Activated CD4-positive, alpha-beta T cell treated with anti-CD3 and anti-CD28 coated beads, Interleukin-2, Interleukin-6, amounts not matched to agents 100 ng/mL and 50 ng/mL, durations not matched to agents 16 hours and 8 hours (primary cell): Measurements from ENCODE around the gene TMEM245.
"Not testable (repeated sequence)": the region's sequence is repeated elsewhere in the genome, so short reads cannot be mapped to it uniquely, and the experiment has no call there.

Experiments
- DNase-seq: peaks from one replicate; pipeline ENCODE4 v3.0.0-alpha.2; 2020

Gene TMEM245

GRCh38 chr9:109132567-109133021, 12.8 kb upstream of the TMEM245 start:
- DNase-seq = no peak

DNA sequence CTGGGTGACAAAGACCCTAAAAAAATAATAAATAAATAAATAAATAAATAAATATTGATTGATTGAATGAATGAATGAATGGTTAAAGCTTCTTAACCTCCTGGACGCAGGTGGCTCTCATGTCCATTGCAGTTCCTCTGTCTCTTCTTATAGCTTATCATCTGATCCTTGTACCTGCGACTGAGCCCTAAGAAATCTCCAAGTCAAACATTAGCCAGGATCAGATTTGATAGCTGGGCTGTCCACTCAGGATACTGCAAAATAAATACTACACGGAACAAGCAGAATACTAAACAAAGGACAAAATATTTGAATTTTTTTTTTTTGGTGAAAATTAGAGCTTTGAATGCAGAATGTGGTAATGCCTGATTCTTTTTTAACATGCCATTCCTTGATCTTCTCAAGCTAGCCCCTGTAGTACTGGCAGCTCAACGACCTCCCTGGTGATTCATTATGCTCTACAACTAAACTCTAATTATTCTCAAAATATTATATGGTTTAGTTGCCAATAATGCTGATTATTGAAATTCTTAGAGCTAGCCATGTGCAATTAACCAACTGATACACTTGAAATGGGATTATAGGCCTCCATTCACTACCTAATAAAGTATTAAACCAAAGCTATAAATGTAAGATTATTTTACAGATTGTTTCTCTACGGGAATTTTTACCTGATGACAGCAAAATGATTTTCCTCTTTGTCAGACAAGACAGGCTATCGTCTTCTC, 9.9 kb upstream of the TMEM245 start:
- DNase-seq = no peak

- not testable (repeated sequence) for DNase-seq
Measured at GRCh38 chr9:109126671-109127070, 6.9 kb upstream of the TMEM245 start.

- no peak for DNase-seq
Measured at GRCh38 chr9:109124121-109124520, 4.4 kb upstream of the TMEM245 start.

- DNase-seq = no peak
Measured at GRCh38 chr9:109122726-109123621, 3.2 kb upstream of the TMEM245 start.

DNA sequence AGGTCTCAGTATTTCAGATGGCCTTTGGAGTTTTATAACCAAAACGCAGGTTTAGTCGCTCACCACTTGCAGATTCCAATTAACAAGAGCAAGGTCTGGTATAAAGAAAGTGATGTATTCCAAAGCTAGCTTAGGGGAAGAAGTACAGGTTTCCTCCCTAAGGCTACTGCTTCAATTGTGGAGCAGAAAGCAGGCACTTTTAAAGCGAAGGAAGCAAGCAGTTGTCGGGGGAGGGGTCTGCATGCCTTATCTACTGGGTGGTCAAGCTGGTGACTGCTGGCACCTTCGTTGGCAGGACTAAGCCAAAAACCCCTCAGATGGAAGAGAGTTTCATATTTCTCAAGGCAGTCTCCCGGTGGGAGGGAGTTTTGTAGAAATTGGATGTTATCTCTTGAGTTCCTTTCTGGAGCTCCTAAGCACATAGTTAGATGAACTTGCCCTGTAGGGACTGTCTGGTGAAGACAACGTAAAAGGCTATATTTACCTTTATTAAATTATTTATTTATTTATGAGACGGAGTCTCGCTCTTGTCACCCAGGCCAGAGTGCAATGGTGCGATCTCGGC, 1.6 kb upstream of the TMEM245 start:
- DNase-seq = no peak

GRCh38 chr9:109120204-109120789, 550 bp upstream of the TMEM245 start:
- no peak for DNase-seq

- peak; percentile 13 for DNase-seq
Measured at GRCh38 chr9:109118808-109119438, 824 bp downstream of the TMEM245 start.

- DNase-seq = peak; percentile 81
Measured at GRCh38 chr9:109117856-109118807, 1.6 kb downstream of the TMEM245 start.

- DNase-seq = no peak
Measured at GRCh38 chr9:109115931-109116526, 3.7 kb downstream of the TMEM245 start.

- peak; percentile 44 for DNase-seq
Measured at GRCh38 chr9:109114670-109115069, 5.1 kb downstream of the TMEM245 start.

DNA sequence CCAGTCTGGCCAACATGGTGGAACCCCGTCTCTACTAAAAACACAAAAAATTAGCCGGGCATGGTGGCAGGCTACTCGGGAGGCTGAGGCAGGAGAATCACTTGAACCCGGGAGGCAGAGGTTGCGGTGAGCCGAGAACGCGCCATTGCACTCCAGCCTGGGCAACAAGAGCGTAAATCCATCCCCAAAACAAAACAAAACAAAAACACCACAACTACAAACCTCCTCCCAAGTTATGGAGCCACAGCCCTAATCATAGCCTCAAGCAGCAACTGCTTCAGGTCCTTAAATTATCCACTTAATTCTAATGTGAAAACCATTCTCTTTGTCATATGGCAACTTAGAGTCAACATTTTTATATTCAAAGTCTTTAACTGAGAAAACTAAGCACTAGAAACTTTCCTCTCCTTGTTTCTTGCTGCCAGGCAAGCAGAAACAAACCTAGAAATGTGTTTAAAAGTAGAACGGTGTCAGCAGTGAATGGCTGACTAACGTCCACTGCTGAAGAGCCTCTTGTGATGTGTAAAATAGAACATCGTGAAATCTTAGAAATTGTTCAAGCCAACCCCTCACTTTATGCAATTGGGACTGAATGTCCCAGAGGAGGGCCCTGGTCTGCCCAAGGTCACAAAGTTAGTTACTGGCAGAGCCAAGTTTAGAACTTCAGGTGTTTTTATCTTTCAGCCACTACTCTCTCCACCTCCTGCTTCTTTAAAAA, 5.7 kb downstream of the TMEM245 start:
- no peak for DNase-seq

DNA sequence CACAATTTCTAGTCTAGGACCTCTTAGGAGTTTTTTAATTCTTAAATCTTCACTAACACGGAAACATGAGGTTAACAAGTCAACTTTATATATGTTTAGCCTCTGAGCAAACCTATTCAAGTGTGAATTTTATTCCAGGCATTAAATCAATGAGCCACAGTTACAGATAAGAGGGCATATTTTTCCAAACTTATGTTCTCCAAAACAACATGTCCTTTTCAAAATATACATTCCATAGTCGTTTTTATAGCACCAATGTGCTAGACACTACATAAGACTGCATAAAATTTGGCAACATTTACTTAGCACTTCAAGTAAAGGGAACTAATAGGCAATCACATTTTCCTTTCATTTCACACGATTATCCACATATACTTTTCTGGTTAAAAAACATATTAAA, 6.5 kb downstream of the TMEM245 start:
- no peak for DNase-seq

GRCh38 chr9:109110329-109111021, 9.3 kb downstream of the TMEM245 start:
- DNase-seq = peak; percentile 68

DNA sequence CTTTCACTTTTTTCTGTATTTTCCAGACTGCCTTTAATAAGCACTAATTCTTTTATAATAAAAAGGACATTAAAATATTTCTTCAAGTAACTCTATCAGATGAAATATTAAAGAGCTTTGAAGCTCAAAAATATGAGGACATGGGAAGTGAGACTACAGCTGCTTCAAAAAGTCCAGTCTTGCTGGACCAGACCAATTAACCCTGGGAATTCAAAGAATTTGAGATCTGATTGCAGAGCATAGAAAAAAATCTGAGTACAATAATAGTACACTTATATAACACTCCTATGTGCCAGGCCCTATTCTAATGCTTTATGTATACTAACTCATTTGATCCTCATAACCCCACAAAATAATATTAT, 9.8 kb downstream of the TMEM245 start:
- no peak for DNase-seq

DNA sequence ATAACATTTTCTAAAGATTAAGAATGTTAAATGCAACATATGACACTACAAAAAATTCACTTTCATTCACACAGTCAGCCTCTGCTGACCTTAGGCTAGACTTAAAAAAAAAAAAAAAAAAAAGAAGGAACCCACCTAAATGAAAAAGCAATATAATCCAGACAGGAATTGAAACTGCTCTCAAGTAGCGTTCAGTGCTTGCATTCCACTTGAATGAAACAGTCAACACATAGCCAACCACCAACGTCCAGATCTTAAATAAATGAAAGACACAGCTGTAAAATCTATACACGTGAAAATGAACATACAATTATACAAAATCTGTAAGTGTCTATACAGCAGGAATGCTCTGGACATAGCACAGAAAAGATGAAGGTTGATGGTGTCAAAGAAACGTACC, 11.4 kb downstream of the TMEM245 start:
- no peak for DNase-seq

- no peak for DNase-seq
Measured at GRCh38 chr9:109107402-109108240, 12.1 kb downstream of the TMEM245 start.

- DNase-seq = peak; percentile 91
Measured at GRCh38 chr9:109101810-109102209, 17.9 kb downstream of the TMEM245 start.

- peak; percentile 30 for DNase-seq
Measured at GRCh38 chr9:109101202-109101595, 18.5 kb downstream of the TMEM245 start.
